HL-60/S4 treated with retinoic acid at 250 ng/mL for 4 days and 3 days (cell line): Measurements from ENCODE around the gene MEX3A.
"Not testable (repeated sequence)": the region's sequence is repeated elsewhere in the genome, so short reads cannot be mapped to it uniquely, and the experiment has no call there.

Source experiments
- in situ Hi-C: fragments of 300-500 bp; cut with MboI; formaldehyde crosslinking; loops from 2 replicates; pipeline ENCODE4 v1.7.0; 2022; ENCODE audit warnings: low sequenced_read_pairs

MEX3A gene, protein sequence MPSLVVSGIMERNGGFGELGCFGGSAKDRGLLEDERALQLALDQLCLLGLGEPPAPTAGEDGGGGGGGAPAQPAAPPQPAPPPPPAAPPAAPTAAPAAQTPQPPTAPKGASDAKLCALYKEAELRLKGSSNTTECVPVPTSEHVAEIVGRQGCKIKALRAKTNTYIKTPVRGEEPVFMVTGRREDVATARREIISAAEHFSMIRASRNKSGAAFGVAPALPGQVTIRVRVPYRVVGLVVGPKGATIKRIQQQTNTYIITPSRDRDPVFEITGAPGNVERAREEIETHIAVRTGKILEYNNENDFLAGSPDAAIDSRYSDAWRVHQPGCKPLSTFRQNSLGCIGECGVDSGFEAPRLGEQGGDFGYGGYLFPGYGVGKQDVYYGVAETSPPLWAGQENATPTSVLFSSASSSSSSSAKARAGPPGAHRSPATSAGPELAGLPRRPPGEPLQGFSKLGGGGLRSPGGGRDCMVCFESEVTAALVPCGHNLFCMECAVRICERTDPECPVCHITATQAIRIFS

DNA sequence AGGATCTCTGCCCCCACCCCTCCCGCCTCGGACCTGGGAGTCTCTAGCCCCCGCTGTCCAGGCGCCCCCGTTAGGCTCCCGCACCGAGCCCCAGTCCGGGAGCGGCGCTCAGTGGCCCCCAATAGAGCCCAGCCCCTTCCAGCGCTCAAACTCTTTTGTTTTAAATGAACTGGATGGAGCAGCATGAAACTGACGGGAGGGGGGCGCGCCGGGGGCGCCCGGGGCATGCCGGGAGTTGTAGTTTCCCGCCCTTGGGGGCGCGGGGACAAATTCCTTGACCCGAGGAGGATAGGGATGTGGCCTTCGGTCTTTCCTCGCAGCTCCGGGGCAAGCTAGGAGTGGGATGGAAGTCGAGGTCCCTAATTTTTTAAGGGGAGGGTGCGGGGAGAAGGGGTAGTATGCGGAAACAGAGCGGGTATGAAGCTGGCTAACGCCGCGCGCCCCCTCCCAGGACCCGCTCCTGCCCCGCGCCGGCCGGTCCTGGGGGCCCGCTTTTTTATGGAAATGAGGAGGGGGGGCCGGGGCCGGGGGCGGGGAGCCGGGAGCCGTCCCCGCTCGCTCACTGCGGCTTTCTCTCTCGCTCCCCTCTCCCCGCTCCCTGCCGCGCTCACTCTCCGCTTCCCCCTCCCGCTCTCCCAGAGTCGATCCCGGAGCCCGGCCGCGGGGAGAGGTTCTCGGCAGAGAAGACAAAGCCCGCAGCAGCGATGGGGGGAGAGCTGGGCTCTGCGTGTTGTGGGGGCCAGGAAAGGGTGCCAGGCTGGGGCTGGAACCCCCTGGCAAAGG, at the start of gene MEX3A:
Gene MEX3A (minus strand): TSS at position 157 of the 783 bp plus-strand sequence. CDS start 467 bp downstream, outside the sequence.
- in situ Hi-C loops: no loop called here

DNA sequence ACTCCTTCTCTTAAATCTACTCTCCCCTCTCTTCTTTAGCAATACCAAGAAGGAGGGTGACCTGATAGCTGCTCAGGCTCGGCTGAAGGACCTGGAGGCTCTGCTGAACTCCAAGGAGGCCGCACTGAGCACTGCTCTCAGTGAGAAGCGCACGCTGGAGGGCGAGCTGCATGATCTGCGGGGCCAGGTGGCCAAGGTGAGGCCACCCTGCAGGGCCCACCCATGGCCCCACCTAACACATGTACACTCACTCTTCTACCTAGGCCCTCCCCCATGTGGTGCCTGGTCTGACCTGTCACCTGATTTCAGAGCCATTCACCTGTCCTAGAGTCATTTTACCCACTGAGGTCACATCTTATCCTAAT, 48.3 kb upstream of the MEX3A start:
- in situ Hi-C loops: loop anchor here (5.0 kb wide), 1 partner anchor 38 kb away; no protein-coding TSS in a partner anchor

DNA sequence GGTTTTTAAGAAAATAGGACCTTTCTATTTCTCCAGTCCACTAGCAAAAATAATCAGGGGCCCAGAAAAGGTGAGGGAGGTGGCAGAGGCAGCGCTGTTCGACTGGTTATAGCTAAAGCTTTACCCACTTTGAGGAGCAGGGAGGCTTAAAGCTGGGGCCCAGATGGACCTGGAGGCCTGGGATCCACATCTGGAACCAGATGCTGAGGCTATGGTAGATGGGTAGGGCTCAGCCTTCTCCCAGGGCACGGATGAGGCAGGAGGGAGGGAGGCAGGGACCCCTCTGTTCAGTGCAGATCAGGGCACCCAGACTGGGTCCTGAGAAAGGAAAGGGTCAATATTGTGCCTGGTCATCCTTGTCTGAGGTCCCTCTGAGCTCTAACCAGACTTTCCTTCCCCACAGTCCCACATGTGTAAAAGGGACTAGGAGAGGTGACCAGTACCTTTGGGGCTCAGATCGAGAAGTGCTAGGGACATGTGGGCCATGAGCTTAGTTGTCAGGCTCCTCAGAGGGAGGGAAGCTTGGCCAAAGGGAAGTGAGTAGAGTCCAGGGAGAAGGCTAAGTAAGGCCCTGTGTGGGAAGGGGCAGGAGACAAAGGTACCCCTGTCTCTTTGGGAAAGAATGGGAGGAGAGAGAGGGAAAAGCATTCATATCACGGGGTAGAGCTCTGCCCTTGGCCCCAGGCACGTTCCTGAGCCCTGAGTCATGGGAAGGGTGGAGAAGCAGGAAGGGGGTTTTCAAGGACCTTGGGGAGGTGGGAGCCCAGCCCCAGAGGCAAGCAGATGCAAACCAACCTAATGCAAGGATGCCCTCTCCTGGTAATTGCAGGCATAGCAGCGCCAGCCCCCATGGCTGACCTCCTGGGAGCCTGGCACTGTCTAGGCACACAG, 47.7 kb upstream of the MEX3A start:
- in situ Hi-C loops: loop anchor here (5.0 kb wide), 1 partner anchor 38 kb away; no protein-coding TSS in a partner anchor

DNA sequence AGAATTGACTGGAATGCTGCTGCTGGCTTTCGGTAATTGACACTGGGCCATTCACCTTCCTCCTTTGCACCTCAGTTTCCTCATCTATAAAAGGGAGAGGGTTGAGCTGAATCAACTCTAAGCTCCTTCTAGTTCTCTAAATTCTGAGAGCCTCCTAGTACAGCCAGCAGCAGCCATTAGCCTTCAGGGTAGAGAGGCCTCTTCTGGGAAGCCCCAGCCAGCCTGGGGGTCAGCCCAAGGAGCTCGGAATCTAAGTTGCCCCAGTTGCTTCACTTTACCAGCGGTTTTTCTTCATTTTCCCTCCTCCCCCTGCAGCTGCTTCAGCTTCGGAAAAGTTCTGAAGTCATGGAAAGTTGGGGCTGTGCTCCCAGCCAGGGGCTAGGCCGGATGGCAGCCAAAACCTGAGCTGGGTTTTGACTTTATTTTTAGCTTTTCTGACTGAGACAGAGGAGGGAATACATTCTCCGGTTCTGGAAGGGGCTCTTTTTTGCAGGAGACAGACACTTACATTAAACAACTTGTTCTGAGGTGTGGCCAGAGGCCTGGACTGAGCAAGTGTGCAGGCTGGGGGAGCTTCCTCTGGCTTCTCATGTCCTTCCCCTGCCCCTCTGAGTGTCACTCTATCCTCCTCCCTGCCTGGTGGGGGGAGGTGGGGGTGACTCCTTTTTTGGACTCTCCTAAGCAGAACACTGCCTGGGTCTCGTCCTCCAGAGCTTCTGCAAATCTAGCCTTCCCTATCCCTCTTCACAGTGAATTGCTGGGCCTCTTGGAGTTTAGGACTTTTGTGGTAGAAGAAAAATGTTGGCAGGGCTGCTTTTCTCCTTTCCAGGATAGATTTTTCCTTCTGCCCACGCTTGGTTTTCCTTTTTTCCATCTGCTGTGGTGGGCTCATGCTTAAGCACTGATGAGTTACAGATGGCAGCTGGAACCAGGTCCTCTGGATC, 46.7 kb upstream of the MEX3A start:
- in situ Hi-C loops: no loop called here

DNA sequence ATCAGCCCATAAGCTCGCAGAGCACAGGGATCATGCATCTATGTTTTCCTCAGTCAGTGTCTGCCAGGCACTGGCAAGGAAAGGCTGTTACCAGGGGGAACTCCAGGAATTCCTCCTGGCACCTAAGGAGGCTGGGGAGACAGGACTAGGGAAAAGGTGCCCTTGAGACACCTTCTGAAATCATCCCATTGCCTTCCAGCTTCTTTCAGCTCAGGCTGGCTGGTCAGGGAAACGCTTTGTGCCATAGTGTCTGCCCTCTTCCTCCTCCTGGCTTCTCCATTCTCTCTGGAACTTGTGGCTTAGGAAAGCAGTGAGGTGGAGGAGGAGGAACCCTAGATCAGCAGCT, 46.0 kb upstream of the MEX3A start:
- in situ Hi-C loops: no loop called here

DNA sequence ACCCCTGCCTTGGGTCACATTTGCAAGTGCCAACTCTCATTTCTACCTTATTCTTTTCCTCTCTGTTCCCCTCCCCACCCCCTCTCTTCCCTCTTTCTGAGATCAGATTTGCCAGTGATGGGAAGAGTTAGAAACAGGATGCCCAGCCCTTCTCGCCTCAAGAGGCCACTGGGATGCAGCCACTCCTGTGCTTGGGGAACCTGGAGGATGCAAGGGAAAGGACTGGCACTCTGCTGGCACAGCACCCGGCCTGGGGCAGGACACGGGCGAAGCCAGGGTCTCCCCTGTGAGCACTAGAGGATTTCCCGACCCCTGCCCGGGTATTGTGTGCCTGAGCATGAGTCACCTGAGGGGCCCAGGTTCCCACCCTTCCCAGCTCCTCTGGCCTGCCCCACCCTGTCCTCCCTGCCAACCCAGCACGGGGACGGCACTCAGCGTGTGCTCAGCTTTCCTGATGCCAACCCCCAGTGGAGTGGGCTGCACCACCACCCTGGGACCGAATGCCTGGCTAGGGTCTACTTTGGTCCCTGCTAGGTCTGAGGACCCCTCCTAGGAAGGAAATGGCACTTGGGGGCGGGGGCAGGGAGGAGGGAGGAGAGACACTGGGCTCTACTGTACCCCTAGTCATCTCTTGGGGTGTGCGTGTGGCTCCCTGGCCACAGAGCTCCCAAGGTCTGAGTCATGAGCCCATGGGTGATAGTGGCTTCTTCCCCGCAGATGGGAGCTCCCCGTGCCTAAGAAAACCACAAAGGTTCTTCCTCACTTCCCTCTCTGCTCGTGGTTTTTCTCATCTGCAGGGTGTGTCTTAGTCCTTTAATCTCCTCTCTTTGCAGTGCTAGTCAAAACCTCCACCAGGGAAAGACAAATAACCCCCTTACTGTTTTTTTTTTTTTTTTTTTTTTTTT, 44.6 kb upstream of the MEX3A start:
- in situ Hi-C loops: no loop called here

DNA sequence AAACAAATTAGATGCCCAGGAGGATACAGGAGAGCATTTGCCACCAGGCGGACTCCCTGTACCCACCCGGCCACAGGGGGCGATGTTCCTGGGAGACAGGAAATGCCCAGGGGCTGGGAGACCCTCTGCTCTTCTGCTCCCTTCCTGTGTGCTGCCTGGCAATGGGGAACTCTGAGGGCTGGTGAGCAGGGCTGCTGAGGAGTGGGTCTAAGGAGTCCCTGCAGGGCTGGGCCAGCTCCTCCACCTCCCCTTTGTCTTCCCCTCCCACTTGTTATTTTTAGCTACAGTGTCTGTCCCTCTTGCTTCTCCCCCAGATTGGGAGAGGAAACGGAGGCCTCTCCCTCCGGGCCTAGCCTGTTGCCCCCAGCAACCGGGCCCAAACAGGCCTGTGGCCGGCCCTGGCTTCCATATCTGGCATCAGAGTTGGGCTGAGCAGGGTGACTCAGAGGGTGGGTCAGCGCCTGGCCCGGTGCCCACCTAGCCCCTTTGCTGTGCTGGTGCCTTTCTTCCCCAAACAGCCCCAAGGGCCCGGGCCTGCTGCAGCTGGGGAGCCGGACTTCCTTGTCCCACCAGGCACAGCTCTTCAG, 43.9 kb upstream of the MEX3A start:
- in situ Hi-C loops: no loop called here

DNA sequence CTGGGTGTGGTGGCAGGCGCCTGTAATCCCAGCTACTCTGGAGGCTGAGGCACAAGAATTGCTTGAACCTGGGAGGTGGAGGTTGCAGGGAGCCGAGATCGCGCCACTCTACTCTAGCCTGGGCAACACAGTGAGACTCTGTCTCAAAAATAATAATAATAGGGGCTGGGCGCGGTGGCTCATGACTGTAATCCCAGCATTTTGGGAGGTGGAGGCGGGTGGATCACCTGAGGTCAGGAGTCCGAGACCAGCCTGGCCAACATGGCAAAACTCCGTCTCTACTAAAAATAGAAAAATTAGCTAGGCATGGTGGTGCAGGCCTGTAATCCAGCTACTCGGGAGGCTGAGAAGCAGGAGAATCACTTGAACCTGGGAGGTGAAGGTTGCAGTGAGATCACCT, 43.3 kb upstream of the MEX3A start:
- in situ Hi-C loops: not testable (repeated sequence)

DNA sequence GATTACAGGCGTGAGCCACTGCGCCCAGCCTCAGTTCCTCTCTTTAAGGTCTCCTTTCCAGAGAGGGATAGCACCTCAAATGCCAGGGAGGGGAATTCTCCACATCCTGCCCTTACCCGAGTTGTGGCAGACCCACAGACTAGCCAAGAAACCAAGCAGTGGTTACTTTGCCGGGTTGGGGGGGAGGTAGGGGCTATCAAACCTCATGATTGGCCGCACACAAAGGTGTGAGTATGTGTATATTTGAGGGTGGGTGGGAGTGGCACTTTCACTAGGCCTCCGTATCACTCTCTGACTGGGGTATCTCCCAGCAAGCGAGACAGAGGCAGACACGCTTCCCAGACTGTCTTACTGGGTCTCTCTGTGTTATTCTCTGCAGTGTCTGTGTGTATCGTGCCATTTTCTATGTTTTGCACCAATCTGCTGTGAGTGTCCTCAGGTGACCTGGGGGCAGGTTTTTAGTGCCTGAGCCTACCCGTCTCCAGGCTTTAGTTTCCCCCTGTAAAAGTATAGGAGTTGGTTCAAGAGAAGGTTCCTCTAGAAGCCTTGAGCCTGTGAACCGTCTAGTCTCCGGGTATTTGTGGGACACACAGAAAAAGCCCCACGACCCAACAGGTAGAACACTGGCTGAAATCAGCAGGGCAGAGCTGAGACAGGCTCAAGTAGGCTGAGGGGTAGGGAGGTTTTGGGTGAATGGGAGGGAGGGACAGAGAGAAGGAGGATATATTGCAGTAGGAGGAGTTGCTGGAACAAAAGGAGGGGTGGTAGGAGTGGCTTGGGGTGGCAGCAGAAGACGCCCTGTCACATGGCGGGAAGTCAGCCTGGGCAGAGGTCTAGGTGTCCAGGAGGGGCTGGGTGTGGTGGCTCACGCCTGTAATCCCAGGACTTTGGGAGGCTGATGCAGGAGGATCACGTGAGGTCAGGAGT, 42.6 kb upstream of the MEX3A start:
- in situ Hi-C loops: no loop called here

DNA sequence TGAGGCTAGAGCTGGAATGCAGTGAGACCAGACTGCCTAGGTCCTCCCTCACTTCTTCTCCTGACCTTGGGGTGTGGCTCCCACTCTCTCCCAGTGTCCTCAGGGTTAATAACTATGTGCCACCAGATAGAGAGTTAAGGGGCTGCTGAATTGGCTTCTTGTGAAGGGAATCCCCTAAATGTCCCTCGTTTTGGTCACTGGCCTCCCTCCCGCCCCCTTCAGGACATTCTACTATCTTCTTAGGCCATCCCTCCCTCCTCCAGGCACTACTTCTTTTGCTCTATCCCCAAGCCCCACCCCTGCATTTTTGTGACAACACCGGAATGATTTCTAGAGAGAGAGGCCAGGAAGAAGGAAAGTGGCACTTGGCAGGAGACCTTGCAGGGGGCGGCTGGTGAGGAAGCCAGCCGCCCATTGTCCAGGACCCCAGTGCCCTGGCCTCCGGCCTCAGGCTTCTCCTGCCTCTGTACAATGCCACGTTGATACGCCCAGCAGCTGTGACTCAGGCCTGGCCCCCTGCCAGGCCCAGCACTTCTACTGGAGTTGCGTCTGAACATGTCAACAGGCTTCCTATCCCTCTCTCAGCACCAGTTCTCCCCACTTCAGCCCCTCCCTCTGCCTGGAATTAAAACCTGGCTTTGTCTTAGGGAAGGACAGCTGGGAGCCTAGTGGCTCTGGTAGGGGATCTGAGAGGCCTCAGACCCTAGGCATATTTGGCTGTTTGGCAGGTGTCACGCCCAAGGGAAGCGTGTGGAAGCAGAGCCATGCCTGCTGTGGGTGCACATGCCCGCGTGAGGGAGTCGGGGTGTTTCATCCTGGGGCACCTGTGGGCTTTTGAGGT, 41.3 kb upstream of the MEX3A start:
- in situ Hi-C loops: no loop called here

DNA sequence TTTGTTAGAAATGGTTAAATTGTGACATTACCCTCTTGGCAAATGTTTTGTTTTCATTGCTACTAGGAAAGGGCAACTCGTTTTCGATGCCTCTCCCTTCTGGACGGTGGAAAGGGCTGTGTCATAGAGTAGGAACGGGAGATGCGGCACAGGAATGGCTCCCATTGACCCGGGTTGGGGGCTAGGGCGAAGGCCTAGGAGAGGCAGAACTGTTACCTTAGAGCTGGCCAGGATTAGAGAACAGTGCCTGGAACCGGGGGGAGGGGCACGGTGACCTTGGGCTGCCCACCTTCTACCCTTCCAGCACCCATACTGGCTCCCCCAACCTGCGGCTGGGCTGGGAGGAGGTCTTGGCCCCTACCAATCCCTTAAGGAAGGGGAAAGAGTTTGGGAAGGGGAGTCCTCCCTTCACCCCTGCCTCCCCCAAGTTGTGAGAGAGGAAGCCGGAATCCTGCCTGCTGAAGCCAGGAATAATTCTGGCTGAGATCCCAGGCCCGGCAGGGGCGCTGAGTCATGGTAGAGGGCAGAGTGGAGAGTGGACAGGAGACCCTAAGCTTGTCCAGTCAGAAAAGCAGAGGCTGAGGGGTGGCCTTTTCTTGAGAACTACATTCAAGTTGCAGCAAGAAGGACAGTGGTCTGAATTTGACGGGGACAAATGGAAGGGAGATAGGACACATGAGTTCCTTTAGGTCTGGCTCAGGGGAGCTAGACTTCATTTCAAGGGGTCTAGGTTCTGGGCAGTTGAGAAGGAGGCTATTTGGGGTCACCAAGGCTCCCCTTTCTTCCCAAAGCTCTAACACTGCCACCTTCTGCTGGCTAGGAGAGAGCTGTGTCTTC, 40.5 kb upstream of the MEX3A start:
- in situ Hi-C loops: no loop called here

DNA sequence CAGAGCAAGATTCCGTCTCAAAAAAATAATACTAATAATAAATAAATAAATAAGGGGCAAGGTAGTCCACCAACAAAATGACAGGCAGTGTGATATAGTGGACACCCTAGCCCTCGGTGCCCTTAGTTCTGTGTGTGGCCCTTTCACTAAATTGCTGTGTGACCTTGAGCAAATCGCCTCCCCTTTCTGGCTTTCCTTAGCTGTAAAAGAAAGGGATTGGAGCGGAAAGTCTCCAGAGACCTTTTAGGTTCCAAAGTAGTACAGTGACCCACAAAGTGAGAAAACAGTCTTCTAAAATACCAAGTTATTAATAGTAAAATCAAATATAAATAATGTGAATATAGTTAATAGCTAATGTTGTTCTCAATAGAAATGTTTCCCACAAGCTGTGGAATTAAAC, 39.8 kb upstream of the MEX3A start:
- in situ Hi-C loops: no loop called here

DNA sequence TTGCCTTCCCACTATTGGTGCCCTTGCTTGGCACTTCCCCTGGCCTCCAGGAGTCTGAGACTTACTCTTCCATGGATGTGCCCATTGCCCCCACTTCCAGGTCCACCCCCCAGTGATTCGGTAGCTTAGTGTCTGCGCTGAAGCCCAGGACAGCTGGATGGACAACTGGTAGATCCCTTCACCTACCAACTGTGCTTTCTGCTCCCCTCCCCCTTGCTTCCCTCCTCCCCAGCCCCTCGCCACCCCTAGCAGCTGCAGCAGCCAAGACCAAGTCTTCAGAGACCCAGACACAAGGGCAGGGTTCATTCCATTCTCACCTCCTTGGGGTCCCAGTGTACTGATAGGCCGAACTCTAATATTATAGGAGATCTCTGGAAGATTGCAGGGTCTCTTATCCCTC, 39.2 kb upstream of the MEX3A start:
- in situ Hi-C loops: no loop called here

DNA sequence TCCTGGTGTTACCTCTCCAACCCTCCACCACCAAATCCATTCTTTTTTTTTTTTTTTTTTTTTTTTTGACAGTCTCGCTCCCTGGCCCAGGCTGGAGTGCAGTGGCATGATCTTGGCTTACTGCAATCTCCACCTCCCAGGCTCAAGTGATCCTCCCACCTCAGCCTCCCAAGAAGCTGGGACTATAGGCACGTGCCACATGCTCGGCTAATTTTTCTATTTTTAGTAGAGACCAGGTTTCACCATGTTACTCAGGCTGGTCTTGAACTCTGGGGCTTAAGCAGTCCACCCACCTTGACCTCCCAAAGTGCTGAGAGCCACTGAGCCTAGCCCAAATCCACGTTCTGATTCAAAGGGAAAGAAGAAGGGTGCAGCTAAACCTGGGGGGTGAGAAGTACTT, 38.7 kb upstream of the MEX3A start:
- in situ Hi-C loops: not testable (repeated sequence)

DNA sequence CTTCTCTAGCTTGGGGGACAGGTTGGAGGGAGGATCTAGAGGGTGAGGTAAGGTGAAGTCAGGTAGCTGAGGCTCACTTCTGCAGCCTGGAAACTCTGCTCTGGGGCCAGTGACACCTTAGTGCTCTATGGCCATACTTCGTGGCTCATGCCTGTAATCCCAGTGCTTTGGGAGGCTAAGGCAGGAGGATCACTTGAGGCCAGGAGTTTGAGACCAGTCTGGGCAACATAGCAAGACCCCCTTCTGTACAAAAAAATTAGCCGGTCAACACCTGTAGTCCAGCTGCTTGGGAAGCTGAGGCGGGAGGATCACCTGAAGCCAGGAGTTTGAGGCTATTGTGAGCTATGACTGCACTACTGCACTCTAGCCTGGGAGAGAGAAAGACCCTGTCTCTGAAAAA, 38.1 kb upstream of the MEX3A start:
- in situ Hi-C loops: no loop called here
